ENCODE results near the gene TRIM66.

GRCh38 chr11:8715501-8715900, 33.0 kb upstream of the TRIM66 start:
- TF ChIP-seq NANOG (IDR thresholded peaks at IDR 0.05; ENCODE audit: insufficient read depth, low read depth, low read length, poor library complexity, severe bottlenecking) (no peak), EGR1 (IDR thresholded peaks at IDR 0.05; ENCODE audit: borderline replicate concordance, low read depth, low read length) (no peak), CTCF (IDR thresholded peaks at IDR 0.05; ENCODE audit: control extremely low read depth in 1 of 3, insufficient read depth in 1 of 3, low read depth in 1 of 3, low read length in 3 of 3) (no peak), ATF2 (IDR thresholded peaks at IDR 0.05; ENCODE audit: low read length) (no peak), ZNF274 (IDR thresholded peaks at IDR 0.05; ENCODE audit: borderline replicate concordance, extremely low read depth, low read length) (no peak), EZH2 (IDR thresholded peaks at IDR 0.05; ENCODE audit: low read depth, low read length, severe bottlenecking) (no peak), POLR2A (IDR thresholded peaks at IDR 0.05; ENCODE audit: control extremely low read depth in 1 of 2, low read depth in 2 of 2, low read length in 2 of 2) (no peak), POLR2AphosphoS5 (IDR thresholded peaks at IDR 0.05; ENCODE audit: low read depth, low read length) (no peak), BRCA1 (IDR thresholded peaks at IDR 0.05; ENCODE audit: low read depth, low read length) (no peak), ASH2L (IDR thresholded peaks at IDR 0.05; ENCODE audit: low read length) (no peak), CEBPB (IDR thresholded peaks at IDR 0.05; ENCODE audit: low read depth, low read length) (no peak)
